HG03196 (cell line): ENCODE measurements around the gene PMM1.
"Not testable (repeated sequence)": the region's sequence is repeated elsewhere in the genome, so short reads cannot be mapped to it uniquely, and the experiment has no call there.

Source experiments
- ATAC-seq: cut with Tn5 transposase; IDR thresholded peaks from one replicate; pipeline ENCODE4 v1.9.1; 2021; ENCODE audit not compliant: unreplicated experiment

Gene PMM1

GRCh38 chr22:41589391-41590241 lies at the start of gene PMM1:
Gene PMM1 (minus strand): TSS chr22:41589840. CDS start chr22:41589805, 35 bp downstream.
- ATAC-seq = peak; percentile 86

GRCh38 chr22:41638748-41639147 lies 49.1 kb upstream of the PMM1 start:
- no peak for ATAC-seq

GRCh38 chr22:41638124-41638523 lies 48.5 kb upstream of the PMM1 start:
- ATAC-seq = no peak

- not testable (repeated sequence) for ATAC-seq
These were observed 48.0 kb upstream of the PMM1 start for GRCh38 chr22:41637623-41638022.

GRCh38 chr22:41636467-41636866 lies 46.8 kb upstream of the PMM1 start:
- ATAC-seq = no peak

GRCh38 chr22:41634610-41635009 lies 45.0 kb upstream of the PMM1 start:
- ATAC-seq = not testable (repeated sequence)

GRCh38 chr22:41631615-41632014 lies 42.0 kb upstream of the PMM1 start:
- ATAC-seq = not testable (repeated sequence)

GRCh38 chr22:41631115-41631514 lies 41.5 kb upstream of the PMM1 start:
- ATAC-seq = not testable (repeated sequence)

- no peak for ATAC-seq
These were observed 35.9 kb upstream of the PMM1 start for GRCh38 chr22:41625577-41625976.

GRCh38 chr22:41621911-41622179 lies 32.2 kb upstream of the PMM1 start:
- no peak for ATAC-seq

GRCh38 chr22:41621099-41621910 lies 31.7 kb upstream of the PMM1 start, which contains the start of gene XRCC6:
Gene XRCC6 (plus strand): TSS chr22:41621295. CDS start chr22:41622005, 710 bp downstream.
- peak; percentile 80 for ATAC-seq

- peak; percentile 12 for ATAC-seq
These were observed 31.0 kb upstream of the PMM1 start, which contains the start of gene DESI1 for GRCh38 chr22:41620589-41621098. Gene DESI1 (minus strand): TSS chr22:41621043. CDS start chr22:41620839, 204 bp downstream.

- no peak for ATAC-seq
These were observed 30.4 kb upstream of the PMM1 start for GRCh38 chr22:41619979-41620588.

GRCh38 chr22:41613456-41613855 lies 23.8 kb upstream of the PMM1 start:
- ATAC-seq = no peak

- ATAC-seq = no peak
These were observed 23.1 kb upstream of the PMM1 start for GRCh38 chr22:41612603-41613306.

GRCh38 chr22:41608386-41608785 lies 18.7 kb upstream of the PMM1 start:
- ATAC-seq = no peak

GRCh38 chr22:41603873-41604332 lies 14.3 kb upstream of the PMM1 start:
- peak; percentile 82 for ATAC-seq

GRCh38 chr22:41600976-41601375 lies 11.3 kb upstream of the PMM1 start:
- no peak for ATAC-seq

GRCh38 chr22:41598891-41599635 lies 9.4 kb upstream of the PMM1 start:
- no peak for ATAC-seq

- ATAC-seq = no peak
These were observed 8.4 kb upstream of the PMM1 start for GRCh38 chr22:41598081-41598480.
